ENCODE data around the gene NCL.

DNA sequence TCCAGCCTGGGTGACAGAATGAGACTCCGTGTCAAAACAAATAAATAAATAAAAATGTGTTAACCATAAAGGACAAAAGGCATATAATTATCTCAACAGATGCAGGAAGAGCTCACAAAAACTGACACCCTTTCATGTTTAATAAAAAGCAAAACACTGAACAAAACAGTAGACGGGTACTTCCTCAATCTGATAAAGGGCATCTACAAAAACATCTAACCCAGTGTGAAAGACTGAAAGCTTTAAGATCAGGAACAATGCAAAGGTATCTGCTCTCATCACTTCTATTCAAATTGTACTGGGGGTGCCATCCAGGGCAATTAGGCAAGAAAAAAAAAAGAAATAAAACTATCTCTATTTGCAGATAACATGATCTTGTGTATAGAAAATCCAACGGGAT is 11.7 kb upstream of the NCL start:
- TF ChIP-seq, protein P1, sequence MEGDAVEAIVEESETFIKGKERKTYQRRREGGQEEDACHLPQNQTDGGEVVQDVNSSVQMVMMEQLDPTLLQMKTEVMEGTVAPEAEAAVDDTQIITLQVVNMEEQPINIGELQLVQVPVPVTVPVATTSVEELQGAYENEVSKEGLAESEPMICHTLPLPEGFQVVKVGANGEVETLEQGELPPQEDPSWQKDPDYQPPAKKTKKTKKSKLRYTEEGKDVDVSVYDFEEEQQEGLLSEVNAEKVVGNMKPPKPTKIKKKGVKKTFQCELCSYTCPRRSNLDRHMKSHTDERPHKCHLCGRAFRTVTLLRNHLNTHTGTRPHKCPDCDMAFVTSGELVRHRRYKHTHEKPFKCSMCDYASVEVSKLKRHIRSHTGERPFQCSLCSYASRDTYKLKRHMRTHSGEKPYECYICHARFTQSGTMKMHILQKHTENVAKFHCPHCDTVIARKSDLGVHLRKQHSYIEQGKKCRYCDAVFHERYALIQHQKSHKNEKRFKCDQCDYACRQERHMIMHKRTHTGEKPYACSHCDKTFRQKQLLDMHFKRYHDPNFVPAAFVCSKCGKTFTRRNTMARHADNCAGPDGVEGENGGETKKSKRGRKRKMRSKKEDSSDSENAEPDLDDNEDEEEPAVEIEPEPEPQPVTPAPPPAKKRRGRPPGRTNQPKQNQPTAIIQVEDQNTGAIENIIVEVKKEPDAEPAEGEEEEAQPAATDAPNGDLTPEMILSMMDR (conservative IDR thresholded peaks at IDR 0.05), result no peak
- no peak for TF ChIP-seq ZFX (IDR thresholded peaks at IDR 0.05)

Data from C4-2B (cell line).